Choroid plexus epithelial cell (primary cell): ENCODE results near the gene TMEM150C.

Experiments used
- DNase-seq: peaks from one replicate; pipeline ENCODE4 v3.0.0-alpha.2; 2010; ENCODE audit warnings: low read depth
- H3K4me3 ChIP-seq: 2 replicates; pipeline ENCODE4 v1.5.1; 2011; ENCODE audit warnings: low read depth, mild to moderate bottlenecking, control low read depth, low read length, moderate library complexity
- CTCF ChIP-seq: conservative IDR thresholded peaks from 2 replicates; pipeline ENCODE4 v1.5.1; 2011; ENCODE audit warnings: low read depth, mild to moderate bottlenecking, control low read depth, inconsistent platforms, low read length, moderate library complexity

Gene TMEM150C

GRCh38 chr4:82463221-82463620 lies 98.6 kb downstream of the TMEM150C start:
- DNase-seq: no peak
- no peak for TF ChIP-seq CTCF
- no peak overlapping the region for H3K4me3 ChIP-seq

- DNase-seq: peak; percentile 93
- TF ChIP-seq CTCF: peak; percentile 83
- H3K4me3 ChIP-seq: no peak overlapping the region
Measured at GRCh38 chr4:82462415-82462831, 99.4 kb downstream of the TMEM150C start.

GRCh38 chr4:82461710-82462109 lies 100.1 kb downstream of the TMEM150C start:
- no peak for TF ChIP-seq CTCF
- DNase-seq: no peak
- no peak overlapping the region for H3K4me3 ChIP-seq

GRCh38 chr4:82458729-82459128 lies 103.1 kb downstream of the TMEM150C start:
- DNase-seq: no peak
- H3K4me3 ChIP-seq: no peak overlapping the region
- TF ChIP-seq CTCF: no peak

GRCh38 chr4:82457266-82457665 lies 104.5 kb downstream of the TMEM150C start:
- no peak for TF ChIP-seq CTCF
- DNase-seq: no peak
- no peak overlapping the region for H3K4me3 ChIP-seq

GRCh38 chr4:82452026-82452425 lies 109.8 kb downstream of the TMEM150C start:
- no peak overlapping the region for H3K4me3 ChIP-seq
- no peak for TF ChIP-seq CTCF
- DNase-seq: no peak

GRCh38 chr4:82450966-82451755 lies 110.6 kb downstream of the TMEM150C start:
- no peak for DNase-seq
- TF ChIP-seq CTCF: no peak
- no peak overlapping the region for H3K4me3 ChIP-seq
